HCT116 (cell line): ENCODE measurements around the gene MLH3. TPM values are rescaled to one million over a fixed set of nuclear protein-coding genes. Genes with fewer than 3 reads are reported as not detected.

Experiments used
- ATAC-seq: fragments of 200-7000 bp; cut with Tn5 transposase; 2 replicates; pipeline ENCODE4 v1.9.1; 2020; ENCODE audit warnings: mild to moderate bottlenecking, moderate library complexity
- BruUV-seq: library from RNA; stranded (reverse); fragments of 400-500 nt; replicated peaks from 2 replicates; lab custom pipeline; 2021; lab: Mats Ljungman, UMichigan
- CTCF ChIA-PET: fragments of 300-600 bp; sonication (Branson Sonifier 250); formaldehyde crosslinking; loops from one replicate; lab custom pipeline; 2021; ENCODE audit warnings: antibody characterized with exemption; lab: Charles Lee
- POLR2A ChIA-PET: fragments of 300-600, 350-600 bp; sonication (Branson Sonifier 250); formaldehyde crosslinking; loops from one replicate; lab custom pipeline; 2021; ENCODE audit warnings: antibody characterized with exemption; lab: Charles Lee
- RAD21 ChIA-PET, 2 experiments: fragments of 300-600 bp; sonication (Branson Sonifier 250); formaldehyde crosslinking; loops; one replicate each; lab custom pipeline; 2023; ENCODE audit warnings: low total read pairs in 2 of 2; ENCODE audit not compliant: uncharacterized antibody in 2 of 2, unreplicated experiment in 2 of 2, low non-redundant PET in 1 of 2; lab: Charles Lee
- DNase-seq: peaks from one replicate; pipeline ENCODE4 v3.0.0-alpha.2; 2010; ENCODE audit warnings: low read depth, low spot score
- H2AFZ ChIP-seq: fragments of 200-600 bp; shearing (Covaris generic), sonication (generic); 2 replicates; pipeline ENCODE4 v1.6.1; 2017; ENCODE audit warnings: low read depth, mixed run types, mixed read lengths, antibody characterized with exemption, low read length; ENCODE audit not compliant: poor library complexity, severe bottlenecking
- H3K27ac ChIP-seq: 2 replicates; pipeline ENCODE4 v1.5.1; 2012; ENCODE audit warnings: low read depth, low read length
- H3K27me3 ChIP-seq: fragments of 200-600 bp; sonication (generic); 2 replicates; pipeline ENCODE4 v1.6.1; 2016; ENCODE audit warnings: mixed run types, low read length, mixed read lengths; ENCODE audit not compliant: insufficient read depth
- H3K36me3 ChIP-seq, 2 experiments: fragments of 200-500 bp in 1 of 2; fragments of 200-600 bp in 1 of 2; sonication (Bioruptor generic) in 1 of 2; sonication (generic) in 1 of 2; 2 replicates each; pipeline versions ENCODE4 v1.5.1 to v1.6.1; 2014 to 2016; ENCODE audit warnings: low read length in 2 of 2, inconsistent platforms in 1 of 2, mixed read lengths in 1 of 2, mixed run types in 1 of 2; ENCODE audit not compliant: insufficient read depth in 2 of 2, control insufficient read depth in 1 of 2
- H3K4me1 ChIP-seq, 2 experiments: fragments of 200-600 bp in 1 of 2; sonication (generic) in 1 of 2; 2 replicates each; pipeline versions ENCODE4 v1.5.1 to v1.6.1; 2012 to 2017; ENCODE audit warnings: low read length in 2 of 2, inconsistent platforms in 1 of 2, mild to moderate bottlenecking in 1 of 2, mixed read lengths in 1 of 2, mixed run types in 1 of 2, moderate library complexity in 1 of 2; ENCODE audit not compliant: insufficient read depth in 2 of 2, control insufficient read depth in 1 of 2
- H3K4me2 ChIP-seq: fragments of 200-600 bp; sonication (generic); 2 replicates; pipeline ENCODE4 v1.6.1; 2017; ENCODE audit warnings: mixed run types, low read length, mixed read lengths
- H3K4me3 ChIP-seq, 2 experiments: fragments of 200-600 bp in 1 of 2; sonication (generic) in 1 of 2; replicated peaks in 1 of 2; 2 replicates each; pipeline ENCODE4 v1.5.1; 2011 to 2016; ENCODE audit warnings: low read length in 2 of 2, control low read depth in 1 of 2, low read depth in 1 of 2, mild to moderate bottlenecking in 1 of 2, mixed read lengths in 1 of 2, mixed run types in 1 of 2
- H3K79me2 ChIP-seq: fragments of 200-600 bp; sonication (generic); 2 replicates; pipeline ENCODE4 v1.6.1; 2017; ENCODE audit warnings: mild to moderate bottlenecking, mixed run types, low read length, moderate library complexity, mixed read lengths; ENCODE audit not compliant: insufficient read depth
- H3K9ac ChIP-seq: fragments of 200-600 bp; sonication (generic); 2 replicates; pipeline ENCODE4 v1.6.1; 2016; ENCODE audit warnings: low read length, mixed read lengths
- H3K9me2 ChIP-seq: fragments of 200-600 bp; sonication (generic), shearing (Covaris generic); 2 replicates; pipeline ENCODE4 v1.6.1; 2017; ENCODE audit warnings: mixed run types, mild to moderate bottlenecking, moderate library complexity; ENCODE audit not compliant: insufficient read depth
- H3K9me3 ChIP-seq, 2 experiments: fragments of 200-500 bp in 1 of 2; fragments of 200-600 bp in 1 of 2; sonication (Bioruptor generic) in 1 of 2; sonication (generic) in 1 of 2; 2 replicates each; pipeline ENCODE4 v1.6.1; 2014 to 2017; ENCODE audit warnings: low read length in 2 of 2, mixed read lengths in 2 of 2, inconsistent platforms in 1 of 2, low read depth in 1 of 2, mild to moderate bottlenecking in 1 of 2, mixed run types in 1 of 2, moderate library complexity in 1 of 2; ENCODE audit not compliant: control insufficient read depth in 1 of 2, insufficient read depth in 1 of 2
- H4K20me1 ChIP-seq: fragments of 200-600 bp; sonication (generic), shearing (Covaris generic); 2 replicates; pipeline ENCODE4 v1.6.1; 2017; ENCODE audit warnings: mixed run types, mild to moderate bottlenecking, moderate library complexity; ENCODE audit not compliant: insufficient read depth
- ATF3 ChIP-seq: IDR thresholded peaks from 2 replicates; pipeline ENCODE4 v1.6.1; 2012
- CBX3 ChIP-seq: IDR thresholded peaks from 2 replicates; pipeline ENCODE4 v1.6.1; 2012; ENCODE audit warnings: low read depth
- CTCF ChIP-seq, 3 experiments: fragments of 200-600 bp in 1 of 3; sonication (generic) in 1 of 3; IDR thresholded peaks in 2 of 3; conservative IDR thresholded peaks in 1 of 3; 2 replicates each; pipeline ENCODE4 v1.5.1; 2012 to 2017; ENCODE audit warnings: low read depth in 2 of 3, low read length in 2 of 3, antibody characterized with exemption in 1 of 3, borderline replicate concordance in 1 of 3, control low read depth in 1 of 3, mild to moderate bottlenecking in 1 of 3, mixed read lengths in 1 of 3, mixed run types in 1 of 3, moderate library complexity in 1 of 3; ENCODE audit not compliant: insufficient read depth in 1 of 3
- EGR1 ChIP-seq: IDR thresholded peaks from 2 replicates; pipeline ENCODE4 v1.6.1; 2012; ENCODE audit warnings: low read depth
- ELF1 ChIP-seq: IDR thresholded peaks from 2 replicates; pipeline ENCODE4 v1.6.1; 2012; ENCODE audit warnings: low read depth, borderline replicate concordance
- EZH2 ChIP-seq: fragments of 200-600 bp; sonication (generic); IDR thresholded peaks from 2 replicates; pipeline ENCODE4 v1.6.1; 2017; ENCODE audit warnings: antibody characterized with exemption, mixed run types
- EZH2phosphoT487 ChIP-seq: fragments of 200-600 bp; IDR thresholded peaks from 2 replicates; pipeline ENCODE4 v1.6.1; 2018; ENCODE audit warnings: antibody characterized with exemption, borderline replicate concordance
- JUND ChIP-seq: IDR thresholded peaks from 2 replicates; pipeline ENCODE4 v1.6.1; 2012
- MAX ChIP-seq: IDR thresholded peaks from 2 replicates; pipeline ENCODE4 v1.6.1; 2012
- POLR2AphosphoS5 ChIP-seq: IDR thresholded peaks from 2 replicates; pipeline ENCODE4 v1.6.1; 2011; ENCODE audit warnings: mild to moderate bottlenecking, low read depth, low read length, moderate library complexity
- RAD21 ChIP-seq: IDR thresholded peaks from 2 replicates; pipeline ENCODE4 v1.6.1; 2012; ENCODE audit warnings: low read depth, mild to moderate bottlenecking
- SIN3A ChIP-seq: IDR thresholded peaks from 2 replicates; pipeline ENCODE4 v1.6.1; 2012; ENCODE audit warnings: low read depth
- SP1 ChIP-seq: IDR thresholded peaks from 2 replicates; pipeline ENCODE4 v1.6.1; 2012; ENCODE audit warnings: low read depth
- TCF7L2 ChIP-seq: IDR thresholded peaks from 2 replicates; pipeline ENCODE4 v1.7.0; 2011; ENCODE audit warnings: borderline replicate concordance, inconsistent platforms; ENCODE audit not compliant: insufficient read depth, insufficient read length; ENCODE audit errors: extremely low read depth
- YY1 ChIP-seq: IDR thresholded peaks from 2 replicates; pipeline ENCODE4 v1.6.1; 2011; ENCODE audit warnings: low read length, low read depth, moderate library complexity, mild to moderate bottlenecking; ENCODE audit not compliant: insufficient replicate concordance; ENCODE audit errors: extremely low read depth
- ZFX ChIP-seq: fragments of 450-650 bp; IDR thresholded peaks from 2 replicates; pipeline ENCODE4 v1.6.1; 2017
- ZNF274 ChIP-seq: fragments of 200-500 bp; sonication (Bioruptor generic); IDR thresholded peaks from 2 replicates; pipeline ENCODE4 v1.6.1; 2014; ENCODE audit warnings: mild to moderate bottlenecking, low read depth, low read length, inconsistent platforms
- intact Hi-C: fragments of 100-400 bp; cut with micrococcal nuclease; formaldehyde crosslinking; loops from 2 replicates; pipeline ENCODE4 v1.10.0; 2022
- total RNA-seq: library from RNA; stranded (reverse); gene quantifications from one replicate; pipeline ENCODE4 v1.2.1, GENCODE V29; 2021; ENCODE audit not compliant: unreplicated experiment
- TF ChIP-seq, protein P1 (sequence below): IDR thresholded peaks from 2 replicates; pipeline ENCODE4 v1.6.1; 2011; ENCODE audit warnings: mild to moderate bottlenecking, low read length, moderate library complexity; ENCODE audit not compliant: insufficient replicate concordance; ENCODE audit errors: extremely low read depth
- TF ChIP-seq, protein P2 (sequence below): IDR thresholded peaks from 2 replicates; pipeline ENCODE4 v1.6.1; 2012; ENCODE audit warnings: low read depth

MLH3 gene
- total RNA-seq, 1 experiment from 2014 or later = 14.7 TPM

- no peak overlapping the region for H2AFZ ChIP-seq
- H3K9me2 ChIP-seq = no peaks in the 10 kb centered on the region
- POLR2A ChIA-PET = no interaction called here
- H3K36me3 ChIP-seq = no peaks in the 10 kb centered on the region
- TF ChIP-seq JUND (no peak), RAD21 (no peak), ZFX (no peak), MAX (no peak), TCF7L2 (no peak), EZH2phosphoT487 (no peak), SP1 (no peak), POLR2AphosphoS5 (no peak), ELF1 (no peak), CBX3 (no peak), YY1 (no peak), ATF3 (no peak), EGR1 (no peak), CTCF (IDR thresholded peaks at IDR 0.05 in 2 of 3, conservative IDR thresholded peaks at IDR 0.05 in 1 of 3; ENCODE audit: borderline replicate concordance in 1 of 3, insufficient read depth in 1 of 3, low read depth in 2 of 3, low read length in 2 of 3) (no peak), EZH2 (no peak), ZNF274 (no peak), SIN3A (no peak)
- TF ChIP-seq, protein P1, sequence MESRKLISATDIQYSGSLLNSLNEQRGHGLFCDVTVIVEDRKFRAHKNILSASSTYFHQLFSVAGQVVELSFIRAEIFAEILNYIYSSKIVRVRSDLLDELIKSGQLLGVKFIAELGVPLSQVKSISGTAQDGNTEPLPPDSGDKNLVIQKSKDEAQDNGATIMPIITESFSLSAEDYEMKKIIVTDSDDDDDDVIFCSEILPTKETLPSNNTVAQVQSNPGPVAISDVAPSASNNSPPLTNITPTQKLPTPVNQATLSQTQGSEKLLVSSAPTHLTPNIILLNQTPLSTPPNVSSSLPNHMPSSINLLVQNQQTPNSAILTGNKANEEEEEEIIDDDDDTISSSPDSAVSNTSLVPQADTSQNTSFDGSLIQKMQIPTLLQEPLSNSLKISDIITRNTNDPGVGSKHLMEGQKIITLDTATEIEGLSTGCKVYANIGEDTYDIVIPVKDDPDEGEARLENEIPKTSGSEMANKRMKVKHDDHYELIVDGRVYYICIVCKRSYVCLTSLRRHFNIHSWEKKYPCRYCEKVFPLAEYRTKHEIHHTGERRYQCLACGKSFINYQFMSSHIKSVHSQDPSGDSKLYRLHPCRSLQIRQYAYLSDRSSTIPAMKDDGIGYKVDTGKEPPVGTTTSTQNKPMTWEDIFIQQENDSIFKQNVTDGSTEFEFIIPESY = no peak
- TF ChIP-seq, protein P2, sequence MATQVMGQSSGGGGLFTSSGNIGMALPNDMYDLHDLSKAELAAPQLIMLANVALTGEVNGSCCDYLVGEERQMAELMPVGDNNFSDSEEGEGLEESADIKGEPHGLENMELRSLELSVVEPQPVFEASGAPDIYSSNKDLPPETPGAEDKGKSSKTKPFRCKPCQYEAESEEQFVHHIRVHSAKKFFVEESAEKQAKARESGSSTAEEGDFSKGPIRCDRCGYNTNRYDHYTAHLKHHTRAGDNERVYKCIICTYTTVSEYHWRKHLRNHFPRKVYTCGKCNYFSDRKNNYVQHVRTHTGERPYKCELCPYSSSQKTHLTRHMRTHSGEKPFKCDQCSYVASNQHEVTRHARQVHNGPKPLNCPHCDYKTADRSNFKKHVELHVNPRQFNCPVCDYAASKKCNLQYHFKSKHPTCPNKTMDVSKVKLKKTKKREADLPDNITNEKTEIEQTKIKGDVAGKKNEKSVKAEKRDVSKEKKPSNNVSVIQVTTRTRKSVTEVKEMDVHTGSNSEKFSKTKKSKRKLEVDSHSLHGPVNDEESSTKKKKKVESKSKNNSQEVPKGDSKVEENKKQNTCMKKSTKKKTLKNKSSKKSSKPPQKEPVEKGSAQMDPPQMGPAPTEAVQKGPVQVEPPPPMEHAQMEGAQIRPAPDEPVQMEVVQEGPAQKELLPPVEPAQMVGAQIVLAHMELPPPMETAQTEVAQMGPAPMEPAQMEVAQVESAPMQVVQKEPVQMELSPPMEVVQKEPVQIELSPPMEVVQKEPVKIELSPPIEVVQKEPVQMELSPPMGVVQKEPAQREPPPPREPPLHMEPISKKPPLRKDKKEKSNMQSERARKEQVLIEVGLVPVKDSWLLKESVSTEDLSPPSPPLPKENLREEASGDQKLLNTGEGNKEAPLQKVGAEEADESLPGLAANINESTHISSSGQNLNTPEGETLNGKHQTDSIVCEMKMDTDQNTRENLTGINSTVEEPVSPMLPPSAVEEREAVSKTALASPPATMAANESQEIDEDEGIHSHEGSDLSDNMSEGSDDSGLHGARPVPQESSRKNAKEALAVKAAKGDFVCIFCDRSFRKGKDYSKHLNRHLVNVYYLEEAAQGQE = no peak
- H3K9ac ChIP-seq = no peak overlapping the region
- CTCF ChIA-PET = no interaction called here
- no peak overlapping the region for H3K4me2 ChIP-seq
- no peaks in the 10 kb centered on the region for H3K9me3 ChIP-seq
- H4K20me1 ChIP-seq = no peaks in the 10 kb centered on the region
- BruUV-seq = no TSS peak
- DNase-seq = no peak
- RAD21 ChIA-PET = no interaction called here
- no peak for ATAC-seq
- H3K79me2 ChIP-seq = no peaks in the 10 kb centered on the region
- H3K4me3 ChIP-seq = no peak overlapping the region
- no peaks in the 10 kb centered on the region for H3K27me3 ChIP-seq
- intact Hi-C loops = no loop called here
- no peak overlapping the region for H3K27ac ChIP-seq
- H3K4me1 ChIP-seq = no peaks in the 10 kb centered on the region
Observed at GRCh38 chr14:74977164-74977900, 73.9 kb downstream of the MLH3 start.
